ENCODE results near the gene WNT8A.

Gene WNT8A

DNA sequence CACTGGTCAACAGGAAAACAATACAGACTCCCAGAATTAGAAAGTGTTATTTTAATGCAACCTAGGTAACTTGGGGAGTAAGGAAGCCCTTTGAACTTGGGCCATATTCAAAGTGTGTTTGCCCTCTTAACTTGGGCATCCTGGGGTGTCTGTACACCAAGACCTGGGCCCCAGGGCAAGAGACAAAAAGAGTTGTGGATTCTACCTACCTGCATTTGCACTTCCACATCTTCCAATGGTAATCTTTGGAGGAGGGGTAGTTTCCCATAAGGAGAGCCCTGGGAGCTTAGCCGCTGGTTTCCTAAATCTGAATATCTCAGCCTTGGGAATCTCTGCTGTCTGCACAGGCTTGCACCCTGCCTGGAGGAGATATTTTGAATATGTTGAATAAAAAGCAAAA lies 8.5 kb downstream of the WNT8A start:
- no peak for DNase-seq

DNA sequence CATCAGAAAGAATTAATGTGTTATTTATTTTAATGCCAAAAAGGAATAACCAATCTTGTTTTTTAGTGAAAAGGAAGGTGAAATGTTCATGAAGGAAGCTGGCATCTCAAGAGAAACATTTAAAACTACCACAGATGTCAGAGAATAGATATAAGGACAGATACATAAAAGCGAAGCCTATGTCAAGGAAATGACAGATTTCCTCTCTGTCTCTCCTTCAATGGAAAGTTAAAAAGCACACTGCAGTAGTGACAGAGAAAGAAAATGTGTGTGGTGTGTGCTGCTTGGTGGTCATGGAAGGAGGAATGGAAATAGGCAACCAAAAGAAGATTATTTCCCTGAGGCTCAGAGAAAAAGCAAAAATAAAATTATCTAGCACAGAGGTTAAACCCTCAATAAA lies 9.2 kb downstream of the WNT8A start:
- no peak for DNase-seq

- DNase-seq: no peak
These were observed 11.5 kb downstream of the WNT8A start for GRCh38 chr5:138095100-138095907.

DNA sequence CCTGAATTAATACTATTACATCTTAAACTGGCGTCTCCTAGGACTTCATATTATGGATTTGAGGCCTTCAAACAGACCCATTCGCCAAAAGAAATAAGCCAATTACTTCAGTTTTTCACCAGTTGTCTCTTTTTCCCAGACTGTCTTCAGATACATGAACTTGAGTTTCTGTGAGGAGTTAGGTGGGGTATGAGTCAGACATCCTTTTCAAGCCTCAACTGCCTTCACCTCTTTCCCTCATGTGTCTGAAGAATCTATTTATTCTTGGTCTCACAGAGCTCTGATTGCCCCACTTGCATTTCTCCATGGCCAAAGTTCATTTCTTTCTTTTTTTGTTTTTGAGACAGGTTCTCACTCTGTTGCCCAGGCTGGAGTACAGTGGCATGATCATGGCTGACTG lies 12.5 kb downstream of the WNT8A start:
- no peak for DNase-seq

- DNase-seq: no peak
These were observed 13.4 kb downstream of the WNT8A start for GRCh38 chr5:138096997-138097828.

DNA sequence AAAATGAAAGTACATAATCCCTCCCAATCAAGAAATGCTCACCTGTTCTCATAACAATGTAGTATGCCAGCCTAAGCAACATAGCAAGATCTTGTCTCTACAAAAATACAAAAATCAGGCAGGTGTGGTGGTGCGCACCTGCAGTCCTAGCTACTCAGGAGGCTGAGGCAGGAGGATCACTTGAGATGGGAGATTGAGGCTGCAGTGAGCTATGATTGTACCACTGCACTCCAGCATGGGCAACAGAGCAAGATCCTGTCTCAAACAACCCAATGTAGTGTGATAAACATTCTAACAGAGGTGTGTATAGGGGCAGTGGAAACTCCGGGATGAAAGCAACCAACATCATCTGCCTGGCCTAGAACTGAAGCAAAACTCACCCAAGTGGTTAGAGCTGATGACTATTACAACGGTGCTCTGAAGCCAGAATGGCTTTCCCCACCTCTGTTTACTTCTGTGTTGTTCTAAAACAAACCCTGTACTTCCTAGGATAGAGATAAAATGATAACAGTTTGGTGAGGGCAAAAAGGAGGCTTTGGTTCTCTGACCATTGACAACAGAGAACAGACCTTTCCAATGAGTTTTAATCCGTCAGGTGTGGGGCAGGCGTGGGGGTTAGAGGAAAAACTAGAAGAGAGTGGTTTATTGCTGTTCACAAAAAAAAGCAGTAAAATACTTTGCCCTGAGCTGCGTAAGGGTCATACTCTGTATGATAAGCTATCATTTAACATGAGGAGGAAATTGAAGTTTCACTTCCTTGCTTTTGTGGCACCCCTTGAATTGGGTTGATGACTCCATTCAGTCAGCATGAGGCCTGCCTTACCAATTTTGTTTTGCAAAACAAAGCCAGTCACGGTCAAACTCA lies 18.9 kb downstream of the WNT8A start:
- DNase-seq: no peak

DNA sequence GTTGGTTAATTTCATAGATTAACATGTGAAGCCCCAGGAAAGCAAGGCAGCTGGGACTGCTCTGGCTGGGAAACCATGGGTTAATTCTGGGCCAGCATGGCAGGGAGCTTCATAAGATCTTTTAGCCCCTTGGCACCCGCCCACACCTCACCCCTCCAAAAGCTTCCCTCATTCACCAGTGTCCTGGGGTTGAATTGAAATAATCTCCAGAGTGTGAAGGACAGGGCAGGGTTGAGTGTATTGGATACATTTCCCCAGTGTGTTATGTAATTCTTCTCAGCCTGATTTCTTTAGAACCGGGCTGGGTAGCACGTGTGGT lies 19.4 kb downstream of the WNT8A start:
- DNase-seq: no peak

GRCh38 chr5:138105709-138106108 lies 21.9 kb downstream of the WNT8A start:
- DNase-seq: no peak

GRCh38 chr5:138107213-138107612 lies 23.4 kb downstream of the WNT8A start:
- DNase-seq: no peak

GRCh38 chr5:138109463-138110265 lies 25.8 kb downstream of the WNT8A start:
- DNase-seq: no peak

DNA sequence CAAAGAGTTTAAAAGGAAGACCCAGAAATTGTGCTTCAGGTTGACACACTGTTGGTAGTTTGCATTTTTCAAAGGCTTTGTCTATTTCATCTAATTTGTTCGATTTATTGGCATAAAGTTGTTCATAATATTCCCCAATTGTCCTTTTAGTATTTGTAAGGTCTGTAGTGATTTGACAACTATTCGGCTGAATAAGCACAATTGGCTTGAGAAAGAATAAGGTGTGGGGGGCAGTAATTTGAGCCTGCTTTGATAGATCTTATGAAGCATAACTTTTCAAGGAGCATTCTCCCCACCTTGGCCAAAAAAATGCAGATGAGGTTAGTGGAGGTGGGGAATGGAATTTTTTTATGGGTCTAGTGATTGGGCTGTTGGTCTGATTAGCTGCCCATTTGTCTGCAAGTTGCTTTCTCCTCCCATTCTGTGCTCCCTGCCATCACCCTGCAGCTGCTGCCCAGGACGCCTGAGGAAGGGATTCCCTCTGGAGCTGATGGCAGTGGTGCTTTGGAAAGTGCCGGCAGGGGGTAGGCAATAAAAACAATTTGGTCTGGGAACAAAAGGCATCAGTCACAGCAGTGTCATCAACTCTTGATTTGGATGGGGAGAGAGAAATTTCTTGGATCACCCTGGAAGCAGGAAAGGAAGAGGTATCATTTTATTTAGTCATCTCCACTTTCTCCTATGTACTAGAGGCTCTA lies 26.6 kb downstream of the WNT8A start:
- DNase-seq: peak; percentile 5

DNA sequence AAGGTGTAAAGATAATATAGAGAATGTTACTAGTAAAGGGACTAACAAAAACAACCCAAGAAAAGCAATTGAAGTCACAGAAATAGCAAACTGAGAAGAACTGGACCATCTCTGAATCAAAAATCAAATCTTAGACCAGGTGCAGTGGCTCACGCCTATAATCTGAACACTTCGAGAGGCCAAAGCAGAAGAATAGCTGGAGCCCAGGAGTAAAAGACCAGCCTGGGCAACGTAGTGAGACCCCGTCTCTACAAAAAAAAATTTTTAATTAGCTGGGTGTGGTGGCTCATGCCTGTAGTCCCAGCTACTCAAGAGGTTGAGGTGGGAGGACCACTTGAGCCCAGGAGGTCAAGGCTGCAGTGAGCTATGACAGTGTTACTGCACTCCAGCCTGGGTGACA lies 27.3 kb downstream of the WNT8A start:
- DNase-seq: no peak

GRCh38 chr5:138111937-138112336 lies 28.1 kb downstream of the WNT8A start:
- DNase-seq: peak; percentile 25

- no peak for DNase-seq
These were observed 31.4 kb downstream of the WNT8A start for GRCh38 chr5:138115254-138115653.

DNA sequence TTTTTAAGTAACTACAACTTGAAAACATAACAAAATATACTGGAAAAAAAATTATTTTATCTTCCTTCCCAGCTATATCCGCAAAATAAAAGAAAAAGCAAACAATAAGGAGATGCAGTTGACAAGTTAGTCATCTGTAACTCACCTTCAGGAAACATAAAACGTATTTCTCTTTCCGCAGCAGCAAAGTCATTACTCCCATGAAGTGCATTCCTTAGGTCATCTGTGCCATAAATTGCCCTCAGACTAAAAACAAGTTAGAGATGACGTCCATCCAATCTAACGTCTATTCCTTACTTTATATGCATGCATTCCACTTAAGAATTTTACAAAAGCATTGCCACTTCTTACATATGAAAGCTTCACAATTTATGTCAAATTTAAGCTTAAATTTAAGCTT lies 44.5 kb downstream of the WNT8A start:
- no peak for DNase-seq

GRCh38 chr5:138129347-138129746 lies 45.5 kb downstream of the WNT8A start:
- DNase-seq: no peak

DNA sequence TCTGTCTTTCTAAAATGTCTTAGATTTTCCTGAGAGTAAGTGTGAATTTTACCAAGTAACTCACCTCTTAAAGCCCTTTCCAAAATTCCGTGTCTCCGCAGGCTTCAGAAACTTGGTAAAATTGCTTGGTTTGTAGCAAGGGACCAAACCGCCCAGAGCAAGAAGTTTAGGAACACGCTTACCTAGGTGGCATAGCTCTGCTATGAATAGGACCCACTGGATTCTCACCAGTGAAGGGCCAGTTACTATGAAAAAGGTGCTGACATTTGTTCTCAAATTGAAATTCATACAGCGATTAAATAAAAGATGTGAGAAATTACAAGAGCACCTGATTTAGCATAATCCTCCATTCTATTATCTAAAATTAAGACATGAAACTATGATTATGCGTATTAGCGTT lies 48.7 kb downstream of the WNT8A start:
- DNase-seq: no peak

- DNase-seq: peak; percentile 43
These were observed 55.3 kb downstream of the WNT8A start, which contains the start of gene NME5 for GRCh38 chr5:138138949-138139780. TSS of gene NME5 (minus strand) at chr5:138139428. CDS start at chr5:138138780, 648 bp downstream.

GRCh38 chr5:138139781-138140090 lies 55.9 kb downstream of the WNT8A start:
- no peak for DNase-seq

DNA sequence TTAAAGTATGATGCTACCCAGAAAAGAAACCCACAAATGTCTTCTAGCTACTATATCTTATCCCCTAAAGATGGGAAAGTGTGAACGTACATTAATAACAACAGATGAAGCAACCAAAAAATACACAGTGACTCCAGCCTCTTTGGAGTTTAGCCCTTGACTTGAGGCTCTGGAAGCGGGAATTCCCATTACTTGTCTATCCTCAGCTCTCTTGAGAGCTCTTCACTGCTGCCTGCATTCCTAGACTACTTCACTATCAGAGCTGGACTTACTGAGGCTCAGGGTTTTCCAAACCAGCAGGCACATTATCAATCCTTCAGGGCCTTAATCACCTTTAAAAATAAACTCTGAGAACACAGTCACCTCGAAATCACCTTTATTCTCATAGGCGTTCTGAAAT lies 56.4 kb downstream of the WNT8A start:
- DNase-seq: no peak

All from fibroblast of upper back skin (primary cell).